OCI-LY7 (cell line): ENCODE results near the gene TENT5C. TPM values are rescaled to one million over a fixed set of nuclear protein-coding genes. Genes with fewer than 3 reads are reported as not detected.
A peak's percentile ranks its signal among the peaks of the same experiment; 100 is the strongest.
"Not testable (repeated sequence)": the region's sequence is repeated elsewhere in the genome, so short reads cannot be mapped to it uniquely, and the experiment has no call there.

Source experiments
- BruUV-seq: library from RNA; stranded (reverse); fragments of 400-500 nt; replicated peaks from 2 replicates; lab custom pipeline; 2021; lab: Mats Ljungman, UMichigan
- CTCF ChIA-PET: fragments of 300-600 bp; sonication (Branson Sonifier 250); formaldehyde crosslinking; loops from one replicate; lab custom pipeline; 2022; ENCODE audit warnings: antibody characterized with exemption; ENCODE audit not compliant: unreplicated experiment; lab: Charles Lee
- POLR2A ChIA-PET: fragments of 300-600 bp; sonication (Branson Sonifier 250); formaldehyde crosslinking; loops from one replicate; lab custom pipeline; 2022; ENCODE audit warnings: antibody characterized with exemption; lab: Charles Lee
- DNase-seq: peaks from one replicate; pipeline ENCODE4 v3.0.0-alpha.2; 2015; ENCODE audit warnings: low spot score
- H2AFZ ChIP-seq: fragments of 200-600 bp; sonication (generic), shearing (Covaris generic); 2 replicates; pipeline ENCODE4 v1.6.1; 2014; ENCODE audit warnings: mild to moderate bottlenecking, antibody characterized with exemption, low read length, moderate library complexity
- H3K27ac ChIP-seq: fragments of 200-600 bp; sonication (generic); 2 replicates; pipeline ENCODE4 v1.5.1; 2014; ENCODE audit warnings: mixed run types, low read depth, mild to moderate bottlenecking, moderate library complexity, low read length, inconsistent platforms; ENCODE audit not compliant: poor library complexity, severe bottlenecking
- H3K36me3 ChIP-seq: fragments of 200-600 bp; sonication (generic); 2 replicates; pipeline ENCODE4 v1.6.1; 2014; ENCODE audit warnings: mild to moderate bottlenecking, antibody characterized with exemption, low read length, moderate library complexity, mixed read lengths; ENCODE audit not compliant: insufficient read depth
- H3K4me1 ChIP-seq: fragments of 200-600 bp; sonication (generic); 2 replicates; pipeline ENCODE4 v1.5.1; 2014; ENCODE audit warnings: mild to moderate bottlenecking, low read length; ENCODE audit not compliant: insufficient read depth, poor library complexity, severe bottlenecking
- H3K4me2 ChIP-seq: fragments of 200-600 bp; sonication (generic); 2 replicates; pipeline ENCODE4 v1.6.1; 2014; ENCODE audit warnings: mild to moderate bottlenecking, low read length
- H3K4me3 ChIP-seq: fragments of 200-600 bp; sonication (generic); 2 replicates; pipeline ENCODE4 v1.5.1; 2014; ENCODE audit warnings: mild to moderate bottlenecking, low read depth, low read length; ENCODE audit not compliant: poor library complexity, severe bottlenecking
- H3K79me2 ChIP-seq: fragments of 200-600 bp; sonication (generic); 2 replicates; pipeline ENCODE4 v1.6.1; 2016; ENCODE audit warnings: low read depth, mild to moderate bottlenecking, low read length, moderate library complexity, mixed read lengths; ENCODE audit not compliant: insufficient read depth
- H3K9me2 ChIP-seq: fragments of 200-600 bp; sonication (generic); 2 replicates; pipeline ENCODE4 v1.6.1; 2016; ENCODE audit warnings: mild to moderate bottlenecking, low read length, mixed read lengths; ENCODE audit not compliant: insufficient read depth
- H3K9me3 ChIP-seq: fragments of 200-600 bp; sonication (generic); 2 replicates; pipeline ENCODE4 v1.6.1; 2014; ENCODE audit warnings: mild to moderate bottlenecking, mixed run types, low read length, mixed read lengths
- H4K20me1 ChIP-seq: fragments of 200-600 bp; sonication (generic); 2 replicates; pipeline ENCODE4 v1.6.1; 2014; ENCODE audit warnings: mild to moderate bottlenecking, antibody characterized with exemption, low read length, moderate library complexity, mixed read lengths; ENCODE audit not compliant: insufficient read depth
- CTCF ChIP-seq: fragments of 200-600 bp; sonication (generic); conservative IDR thresholded peaks from 2 replicates; pipeline ENCODE4 v1.5.1; 2014; ENCODE audit warnings: mild to moderate bottlenecking, antibody characterized with exemption, low read length, moderate library complexity, mixed read lengths
- EZH2phosphoT487 ChIP-seq: fragments of 200-600 bp; sonication (generic); IDR thresholded peaks from 2 replicates; pipeline ENCODE4 v1.6.1; 2018; ENCODE audit warnings: low read depth, borderline replicate concordance, mild to moderate bottlenecking, mixed run types, antibody characterized with exemption, low read length, moderate library complexity, mixed read lengths
- intact Hi-C: fragments of 100-400 bp; cut with micrococcal nuclease; formaldehyde crosslinking; loops from one replicate; pipeline ENCODE4 v1.10.0; 2022; ENCODE audit not compliant: unreplicated experiment
- total RNA-seq, 2 experiments: library from RNA; depleted of rRNA in 1 of 2; stranded (reverse); fragments of >200 nt in 1 of 2; shearing (Covaris generic) in 1 of 2; gene quantifications; 2 replicates each; pipeline ENCODE4 v1.2.3, GENCODE V29; 2014 to 2022

The TENT5C gene
- total RNA-seq, 2 experiments from 2014 or later = 13.3 to 31.1 TPM

- intact Hi-C loops = no loop called here
- H3K4me1 ChIP-seq = peaks cover 11% of the 10 kb centered on the region
- H2AFZ ChIP-seq = no peak overlapping the region
- no peaks in the 10 kb centered on the region for H3K79me2 ChIP-seq
- ChIA-PET POLR2A (no interaction called here), CTCF (interaction anchor here (1.2 kb wide), 1 partner anchor 22 kb away, joined by 3 read pairs; no protein-coding TSS in a partner anchor)
- no peak overlapping the region for H3K4me2 ChIP-seq
- no peak for DNase-seq
- no peaks in the 10 kb centered on the region for H3K36me3 ChIP-seq
- H3K9me2 ChIP-seq = no peaks in the 10 kb centered on the region
- no peak for TF ChIP-seq CTCF
- no peak for TF ChIP-seq EZH2phosphoT487
- H3K9me3 ChIP-seq = no peaks in the 10 kb centered on the region; the same call in 1 of the 2 replicates
- BruUV-seq = no TSS peak
- H3K27ac ChIP-seq = no peak overlapping the region
- no peak overlapping the region for H3K4me3 ChIP-seq
- H4K20me1 ChIP-seq = no peaks in the 10 kb centered on the region
Observed at GRCh38 chr1:117556976-117557375, 48.9 kb upstream of the TENT5C start.

DNA sequence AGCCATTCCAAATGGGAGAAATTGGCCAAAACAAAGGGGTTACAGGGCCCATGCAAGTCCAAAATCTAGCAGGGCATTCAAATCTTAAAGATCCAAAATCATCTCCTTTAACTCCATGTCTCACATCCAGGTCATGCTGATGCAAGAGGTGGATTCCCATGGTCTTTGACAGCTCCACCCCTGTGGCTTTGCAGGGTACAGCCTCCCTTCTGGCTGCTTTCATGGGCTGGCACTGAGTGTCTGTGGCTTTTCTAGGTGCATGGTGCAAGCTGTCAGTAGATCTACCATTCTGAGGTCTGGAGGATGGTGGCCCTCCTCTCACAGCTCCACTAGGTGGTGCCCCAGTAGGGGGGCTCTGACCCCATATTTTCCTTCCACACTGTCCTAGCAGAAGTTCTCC, 47.4 kb upstream of the TENT5C start:
- H3K9me2 ChIP-seq, H3K9me3 ChIP-seq, DNase-seq, POLR2A ChIA-PET, H4K20me1 ChIP-seq, H3K27ac ChIP-seq, intact Hi-C loops, CTCF ChIA-PET, H2AFZ ChIP-seq, H3K4me2 ChIP-seq, H3K79me2 ChIP-seq, H3K36me3 ChIP-seq, H3K4me3 ChIP-seq, BruUV-seq: not testable (repeated sequence)
- H3K4me1 ChIP-seq = peaks cover 11% of the 10 kb centered on the region
- TF ChIP-seq CTCF = peak; percentile 32; the same call in 1 of the 2 replicates

GRCh38 chr1:117559139-117559538, 46.7 kb upstream of the TENT5C start:
- DNase-seq = no peak
- Histone ChIP-seq H3K4me2 (no peak overlapping the region), H4K20me1 (no peaks in the 10 kb centered on the region), H3K4me1 (peaks cover 11% of the 10 kb centered on the region), H3K9me3 (no peaks in the 10 kb centered on the region; the same call in 1 of the 2 replicates), H3K36me3 (no peaks in the 10 kb centered on the region), H3K9me2 (no peaks in the 10 kb centered on the region), H2AFZ (no peak overlapping the region), H3K27ac (no peak overlapping the region), H3K79me2 (no peaks in the 10 kb centered on the region), H3K4me3 (no peak overlapping the region)
- CTCF ChIA-PET = no interaction called here
- POLR2A ChIA-PET = no interaction called here
- TF ChIP-seq CTCF = no peak
- no peak for TF ChIP-seq EZH2phosphoT487
- intact Hi-C loops = no loop called here
- BruUV-seq = no TSS peak
